Measurements from ENCODE around the gene ALKBH6. TPM values are rescaled to one million over a fixed set of nuclear protein-coding genes. Genes with fewer than 3 reads are reported as not detected.

The ALKBH6 gene
- total and polyA plus RNA-seq, 2 of the 13 experiments (the other 11 are each of a cell fraction or from before 2014, with no cell fraction given): 13.7 to 18.1 TPM

- Histone ChIP-seq H3K79me2 (ENCODE audit: insufficient read depth, low read length) (no peaks in the 10 kb centered on the region), H3K4me3 (replicated peaks in 1 of 3; ENCODE audit: insufficient read depth in 1 of 3, low read depth in 2 of 3, low read length in 3 of 3) (no peak overlapping the region), H3K27me3 (ENCODE audit: control insufficient read depth in 1 of 2, insufficient read depth in 2 of 2, low read length in 2 of 2) (peaks cover 1 to 10% of the 10 kb centered on the region in 2 experiments; a peak in 2 of 5 replicates), H3K9me3 (ENCODE audit: low read length) (no peaks in the 10 kb centered on the region), H2AFZ (ENCODE audit: low read length) (no peak overlapping the region), H3K36me3 (replicated peaks in 1 of 2; ENCODE audit: control insufficient read depth in 1 of 2, insufficient read depth in 2 of 2, low read length in 2 of 2) (no peaks in the 10 kb centered on the region), H3K27ac (ENCODE audit: extremely low read length, insufficient read depth, low read length) (no peak overlapping the region), H3K9ac (ENCODE audit: insufficient read depth, low read depth, low read length) (no peak overlapping the region), H3K4me2 (ENCODE audit: low read depth, low read length) (no peak overlapping the region), H3K4me1 (ENCODE audit: insufficient read depth, low read length) (no peaks in the 10 kb centered on the region), H4K20me1 (ENCODE audit: insufficient read depth, low read length) (no peaks in the 10 kb centered on the region)
- no peak for DNase-seq (ENCODE audit: low spot score)
- CTCF ChIA-PET (ENCODE audit: low intra/inter-chr PET ratio, low total read pairs): no interaction called here
- ATAC-seq: no peak
- FAIRE-seq: no peak
- BruUV-seq (replicated peaks): no TSS peak
- intact Hi-C loops (cut with micrococcal nuclease; ENCODE audit: unreplicated experiment) (no loop called here), in situ Hi-C loops (cut with HindIII; ENCODE audit: extremely low pct_ligation_motif_present, low pct_unique_long_range_greater_than_20kb) (no loop called here)
- POLR2A ChIA-PET: no interaction called here
- under 1% methylated on average over 5 of the region's 5 CpGs for WGBS (ENCODE audit: low lambda C conversion rate)
- TF ChIP-seq ZSCAN9 (CRISPR knock-in tag; IDR thresholded peaks at IDR 0.05; ENCODE audit: borderline replicate concordance): peak; percentile 85
- no peak for TF ChIP-seq NR2C2 (CRISPR knock-in tag; IDR thresholded peaks at IDR 0.05; ENCODE audit: borderline replicate concordance)
- TF ChIP-seq ZNF776 (CRISPR knock-in tag; IDR thresholded peaks at IDR 0.05): no peak
- no peak; the same call in 1 of the 2 replicates for TF ChIP-seq JUNB (CRISPR knock-in tag; IDR thresholded peaks at IDR 0.05; ENCODE audit: borderline replicate concordance)
- no peak for TF ChIP-seq CENPBD1 (CRISPR knock-in tag; IDR thresholded peaks at IDR 0.05; ENCODE audit: borderline replicate concordance, low read depth)
- TF ChIP-seq ARID3A (IDR thresholded peaks at IDR 0.05; ENCODE audit: low read depth, low read length): no peak
- no peak for TF ChIP-seq MNT (IDR thresholded peaks at IDR 0.05)
- peak; percentile 51; the same call in 1 of the 2 replicates for TF ChIP-seq ZFP37 (CRISPR knock-in tag; IDR thresholded peaks at IDR 0.05; ENCODE audit: borderline replicate concordance)
- no peak for TF ChIP-seq CC2D1A (CRISPR knock-in tag; IDR thresholded peaks at IDR 0.05)
- no peak for TF ChIP-seq ZNF687 (CRISPR knock-in tag; IDR thresholded peaks at IDR 0.05)
- TF ChIP-seq SAP130 (CRISPR knock-in tag; IDR thresholded peaks at IDR 0.05; ENCODE audit: low read depth): peak; percentile 53; the same call in 1 of the 2 replicates
- TF ChIP-seq TEAD3 (CRISPR knock-in tag; optimal IDR thresholded peaks at IDR 0.05; ENCODE audit: borderline replicate concordance): peak; percentile 67
- no peak for TF ChIP-seq MZF1 (CRISPR knock-in tag; IDR thresholded peaks at IDR 0.05; ENCODE audit: borderline replicate concordance)
- 0 out of 2 replicates have a peak, but pooled peaks have one; percentile 41 for TF ChIP-seq BATF2 (CRISPR knock-in tag; IDR thresholded peaks at IDR 0.05)
- no peak for TF ChIP-seq JARID2 (CRISPR knock-in tag; IDR thresholded peaks at IDR 0.05; ENCODE audit: insufficient replicate concordance)
These were observed 38.3 kb downstream of the ALKBH6 start for GRCh38 chr19:35975608-35976214.

Data from HepG2 (cell line).